ENCODE results near the gene RB1. TPM values are rescaled to one million over a fixed set of nuclear protein-coding genes. Genes with fewer than 3 reads are reported as not detected.

Gene RB1
- total RNA-seq, 1 experiment from 2014 or later = 36.7 TPM

- Histone ChIP-seq H3K79me2 (ENCODE audit: insufficient read depth, low read length) (no peaks in the 10 kb centered on the region), H4K20me1 (ENCODE audit: insufficient read depth) (no peaks in the 10 kb centered on the region), H3K27me3 (ENCODE audit: insufficient read depth, low read length) (no peaks in the 10 kb centered on the region), H3K9me3 (ENCODE audit: control insufficient read depth in 1 of 2, insufficient read depth in 1 of 2, low read depth in 1 of 2, low read length in 2 of 2) (no peaks in the 10 kb centered on the region), H3K4me1 (ENCODE audit: control insufficient read depth in 1 of 2, insufficient read depth in 2 of 2, low read length in 2 of 2) (peaks cover 5 to 13% of the 10 kb centered on the region in 2 experiments; a peak in 2 of 4 replicates), H3K4me3 (replicated peaks in 1 of 2; ENCODE audit: low read depth in 1 of 2, low read length in 2 of 2) (no peak overlapping the region), H3K27ac (ENCODE audit: low read depth, low read length) (no peak overlapping the region), H3K9ac (ENCODE audit: low read length) (no peak overlapping the region), H2AFZ (ENCODE audit: low read depth, low read length, poor library complexity, severe bottlenecking) (no peak overlapping the region), H3K36me3 (ENCODE audit: control insufficient read depth in 1 of 2, insufficient read depth in 2 of 2, low read length in 2 of 2) (no peaks in the 10 kb centered on the region), H3K9me2 (ENCODE audit: insufficient read depth) (no peaks in the 10 kb centered on the region), H3K4me2 (ENCODE audit: low read length) (no peak overlapping the region)
- intact Hi-C loops (cut with micrococcal nuclease) = no loop called here
- ChIA-PET POLR2A (no interaction called here), CTCF (no interaction called here), RAD21 (ENCODE audit: low non-redundant PET in 1 of 2, low total read pairs in 2 of 2, uncharacterized antibody in 2 of 2, unreplicated experiment in 2 of 2) (no interaction called here)
- DNase-seq (ENCODE audit: low read depth, low spot score) (no peak), ATAC-seq (no peak)
- no TSS peak for BruUV-seq (replicated peaks)
- TF ChIP-seq POLR2AphosphoS5 (IDR thresholded peaks at IDR 0.05; ENCODE audit: low read depth, low read length) (no peak), ATF3 (IDR thresholded peaks at IDR 0.05) (no peak), JUND (IDR thresholded peaks at IDR 0.05) (no peak), ZNF274 (IDR thresholded peaks at IDR 0.05; ENCODE audit: low read depth, low read length) (no peak)
Observed at GRCh38 chr13:48530833-48531232, 227.3 kb downstream of the RB1 start.

Other genes with a start within 250 kb of the RB1 start
- 46.9 TPM for gene MED4, start 208.6 kb upstream of the RB1 start, total RNA-seq (2021; ENCODE audit: unreplicated experiment)
- gene ITM2B, start 70.5 kb upstream of the RB1 start, total RNA-seq (2021; ENCODE audit: unreplicated experiment) = 124 TPM
- 0.12 TPM for gene LPAR6, start 109.4 kb downstream of the RB1 start, total RNA-seq (2021; ENCODE audit: unreplicated experiment)
- gene RCBTB2, start 229.3 kb downstream of the RB1 start, total RNA-seq (2021; ENCODE audit: unreplicated experiment) = 1.3 TPM